NCI-H1930 (cell line): ENCODE data around the gene IGSF9.

ENCODE experiments used
- DNase-seq, 2 experiments: peaks; one replicate each; lab custom pipeline; 2025; lab: John Stamatoyannopoulos, UW

Gene IGSF9

DNA sequence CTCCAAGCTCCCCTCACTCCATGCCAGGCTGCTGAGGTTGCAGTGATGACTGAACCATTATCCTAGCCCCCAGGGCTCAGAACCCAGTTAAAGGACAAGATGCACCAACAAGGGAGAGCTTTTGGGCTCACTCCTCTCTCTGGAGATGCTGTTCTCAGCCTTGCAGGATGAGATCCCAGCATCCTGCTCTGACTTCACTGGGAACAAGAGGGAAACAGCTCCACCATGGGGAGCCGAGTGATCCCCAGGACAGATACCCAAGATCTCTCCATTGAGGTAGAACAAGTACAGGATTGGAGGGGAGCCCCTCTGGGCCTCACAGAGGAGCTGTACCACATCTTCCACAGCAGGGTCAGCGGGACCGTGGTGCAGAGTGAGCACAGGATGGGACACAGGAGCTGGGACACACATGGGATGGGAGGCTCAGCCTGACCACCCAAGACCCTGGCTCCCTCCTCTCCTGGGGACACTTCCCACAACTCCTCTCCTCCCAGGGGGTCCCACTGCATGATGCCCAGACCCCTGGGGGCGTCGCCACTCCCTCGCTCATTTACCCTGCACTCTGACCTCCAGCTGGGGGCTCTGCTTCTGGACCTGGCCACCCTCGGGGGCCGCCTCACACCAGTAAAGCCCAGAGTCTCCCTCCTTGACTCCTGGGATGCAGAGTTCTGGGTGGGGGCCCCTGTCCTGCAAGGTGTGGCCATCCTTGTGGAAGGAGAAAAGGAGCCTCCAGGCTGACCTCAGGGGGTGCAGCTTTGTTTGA lies 27.2 kb upstream of the IGSF9 start:
- no peak for DNase-seq

DNA sequence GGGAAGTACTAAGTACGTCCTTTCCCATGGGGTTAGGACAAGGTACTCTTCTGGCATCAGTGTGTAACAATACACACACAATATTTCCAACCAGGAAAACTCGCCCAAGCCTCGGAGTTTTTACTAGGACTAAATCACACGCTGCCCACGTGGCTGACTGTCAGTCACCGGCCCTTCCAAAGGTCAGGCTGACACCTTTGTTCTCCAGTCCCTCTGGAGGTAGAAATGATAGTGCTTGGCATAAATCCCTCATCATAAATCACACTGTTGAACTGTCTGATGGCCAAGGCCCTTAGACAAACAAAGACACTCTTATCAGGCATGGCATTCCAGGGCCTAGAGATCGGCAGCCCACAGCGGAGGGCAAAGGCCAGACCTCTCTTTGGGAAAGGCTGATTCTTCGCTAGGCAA lies 25.5 kb upstream of the IGSF9 start:
- DNase-seq: no peak

DNA sequence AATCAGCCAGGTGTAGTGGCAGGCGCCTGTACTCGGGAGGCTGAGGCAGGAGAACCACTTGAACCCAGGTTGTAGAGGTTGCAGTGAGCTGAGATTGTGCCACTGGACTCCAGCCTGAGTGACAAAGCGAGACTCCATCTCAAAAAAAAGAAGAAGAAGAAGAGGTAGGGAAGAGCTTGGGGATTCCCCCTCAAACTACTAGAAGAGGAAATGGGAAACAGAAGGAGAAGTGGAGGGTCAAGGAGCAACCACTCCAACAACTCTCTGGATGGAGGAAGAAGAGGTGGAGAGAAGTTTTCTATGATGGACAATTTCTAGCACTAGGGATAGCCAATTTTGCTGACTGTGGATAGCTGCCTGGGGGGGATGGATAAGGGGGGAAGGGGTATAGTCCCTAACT lies 23.5 kb upstream of the IGSF9 start:
- DNase-seq: no peak

- DNase-seq: no peak
Measured at GRCh38 chr1:159965263-159965662, 19.9 kb upstream of the IGSF9 start.

- no peak for DNase-seq
Measured at GRCh38 chr1:159964144-159964543, 18.7 kb upstream of the IGSF9 start.

- DNase-seq: no peak
Measured at GRCh38 chr1:159962176-159962575, 16.8 kb upstream of the IGSF9 start.

DNA sequence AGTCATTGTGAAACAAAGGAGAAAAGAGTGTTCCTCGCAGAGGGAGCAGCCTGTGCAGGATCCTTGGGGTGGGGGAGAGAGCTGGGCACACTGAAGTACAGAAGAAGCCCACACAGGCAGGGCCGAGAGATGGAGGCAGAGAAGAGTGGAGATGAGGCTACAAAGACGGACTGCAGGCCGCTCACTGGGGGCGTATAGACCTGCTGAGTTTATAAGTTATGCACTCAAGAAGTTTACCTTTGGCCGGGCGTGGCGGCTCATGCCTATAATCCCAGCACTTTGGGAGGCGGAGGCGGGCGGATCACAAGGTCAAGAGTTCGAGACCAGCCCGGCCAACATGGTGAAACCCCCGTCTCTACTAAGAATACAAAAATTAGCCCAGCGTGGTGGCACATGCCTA lies 16.2 kb upstream of the IGSF9 start:
- no peak for DNase-seq

GRCh38 chr1:159960721-159961381 lies 15.4 kb upstream of the IGSF9 start:
- DNase-seq: no peak

DNA sequence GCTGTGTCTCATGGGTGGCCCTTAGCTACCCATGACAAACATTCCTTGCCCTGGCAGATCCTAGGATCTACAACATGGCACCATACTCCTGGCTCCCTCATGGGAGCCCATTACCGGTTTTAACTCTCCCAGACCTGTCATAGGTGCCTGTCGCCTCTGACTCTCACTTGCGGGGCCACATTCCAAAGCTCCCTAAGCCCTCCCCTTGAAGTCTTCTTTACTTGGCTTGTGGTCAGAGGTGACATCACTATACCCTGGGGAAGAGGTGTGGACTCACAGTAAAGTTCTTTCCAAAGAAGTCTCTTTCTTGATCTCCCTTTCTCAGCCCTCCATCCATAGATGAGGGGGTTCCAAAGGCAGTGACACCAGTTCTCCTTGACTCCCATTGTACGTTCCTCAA lies 14.0 kb upstream of the IGSF9 start:
- no peak for DNase-seq

- no peak for DNase-seq
Measured at GRCh38 chr1:159958719-159959380, 13.4 kb upstream of the IGSF9 start.

- DNase-seq: no peak
Measured at GRCh38 chr1:159957824-159958268, 12.4 kb upstream of the IGSF9 start.

DNA sequence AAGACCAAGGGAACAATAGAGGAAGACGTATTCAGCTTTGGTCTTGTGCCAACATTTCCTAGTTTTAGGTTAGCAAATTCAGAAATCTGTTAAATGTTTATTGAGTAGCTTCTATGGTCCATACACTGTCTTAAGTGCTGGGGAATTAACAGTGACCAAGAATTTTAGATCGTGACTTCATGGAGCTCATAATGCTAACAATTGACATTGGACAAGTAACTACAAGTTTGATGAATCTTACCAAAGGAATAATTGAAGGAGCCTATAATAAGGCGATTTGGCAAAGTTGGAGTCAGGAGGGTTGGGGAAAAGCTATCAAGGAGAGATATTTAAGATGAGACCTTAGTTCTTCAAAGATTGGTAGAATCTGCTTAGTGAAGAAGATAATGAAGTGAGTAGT lies 10.0 kb upstream of the IGSF9 start:
- DNase-seq: no peak

DNA sequence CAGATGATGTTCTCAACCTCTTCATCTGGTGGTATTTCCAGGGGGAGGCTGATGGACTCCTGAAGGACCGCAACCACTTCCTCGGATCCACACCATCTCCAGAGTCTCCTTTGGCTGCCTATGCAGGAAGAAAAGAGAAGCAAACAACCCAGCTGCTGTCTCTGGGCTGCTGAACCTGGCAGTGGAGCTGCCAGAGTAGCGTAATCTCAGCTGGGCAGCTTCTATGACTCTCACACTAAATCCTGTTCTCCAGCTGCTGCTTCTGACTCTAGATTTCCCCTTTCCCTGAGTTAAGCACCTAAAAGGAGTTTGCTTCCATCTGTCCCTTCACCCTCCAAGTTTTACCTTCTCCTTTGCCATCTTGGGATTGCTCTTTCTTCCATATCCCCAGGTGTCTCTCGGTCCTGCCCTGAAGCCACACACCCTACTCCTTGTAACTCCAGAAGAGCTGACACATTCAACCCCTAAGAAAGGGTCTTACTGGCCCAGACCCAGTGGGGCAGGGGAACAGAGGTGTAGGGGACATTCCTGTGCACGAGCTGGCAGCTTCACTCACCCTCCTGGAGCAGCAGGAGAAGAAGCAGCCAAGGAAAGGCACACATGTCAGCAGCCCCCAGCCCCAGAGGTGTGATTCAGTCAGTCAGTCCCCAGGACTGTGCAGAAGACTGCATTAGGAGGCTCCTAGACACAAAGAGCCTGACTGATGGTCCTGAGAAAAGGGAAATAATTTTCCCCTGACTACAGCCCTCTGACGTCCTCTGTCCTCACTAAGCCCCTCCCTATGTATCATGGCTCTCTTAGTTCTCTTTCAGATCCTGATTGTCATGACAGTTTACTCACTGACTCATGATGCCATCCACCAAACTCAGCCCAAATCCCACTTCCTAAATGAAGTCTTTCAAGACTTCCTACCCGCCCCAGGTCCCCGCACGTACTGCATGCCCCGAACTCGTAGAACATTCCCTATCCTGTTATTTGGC lies 8.4 kb upstream of the IGSF9 start, which contains the start of gene SLAMF9:
Gene SLAMF9 (minus strand): TSS at position 702 of the 980 bp plus-strand sequence. CDS start 100 bp downstream, at position 602.
- no peak for DNase-seq

DNA sequence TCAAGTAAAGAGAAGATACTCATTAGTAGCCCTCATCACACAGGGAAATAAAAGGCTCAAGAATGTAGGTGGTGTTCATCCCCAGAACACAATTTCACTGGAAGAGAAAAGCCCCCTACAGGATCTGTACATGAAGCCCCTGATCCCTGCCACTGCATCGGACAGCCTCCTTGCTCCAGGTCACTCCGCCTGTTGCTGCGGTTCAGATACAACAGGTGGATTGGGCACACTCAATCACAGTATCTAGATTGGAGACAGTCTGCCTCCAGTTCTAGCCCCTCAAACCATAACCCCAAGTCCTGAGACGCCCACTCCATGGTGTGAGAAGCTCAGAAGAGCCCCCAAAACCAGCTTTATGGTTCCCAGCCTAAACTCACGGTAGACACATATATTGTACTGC lies 7.5 kb upstream of the IGSF9 start:
- no peak for DNase-seq

DNA sequence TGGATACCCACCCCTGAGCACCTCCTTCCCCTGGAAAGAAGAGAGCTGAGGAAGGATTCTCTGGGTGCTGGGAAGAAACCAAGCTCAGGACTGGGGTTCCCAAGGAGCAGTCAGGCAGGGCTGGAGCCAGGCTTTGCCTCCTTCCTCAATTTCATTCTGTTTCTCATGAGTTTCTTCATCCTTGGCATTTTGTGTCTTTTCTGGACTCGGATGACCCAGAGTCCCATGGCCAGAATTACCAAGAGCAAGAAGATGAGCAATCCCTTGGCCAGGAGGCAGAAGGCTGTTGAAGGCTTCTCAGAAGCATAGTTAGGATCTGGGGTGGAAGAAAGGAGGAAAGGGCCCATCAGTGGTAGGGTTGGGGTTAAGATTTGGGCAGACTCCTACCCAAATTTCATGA lies 6.1 kb upstream of the IGSF9 start:
- no peak for DNase-seq

- DNase-seq: no peak
Measured at GRCh38 chr1:159951016-159951415, 5.6 kb upstream of the IGSF9 start.

DNA sequence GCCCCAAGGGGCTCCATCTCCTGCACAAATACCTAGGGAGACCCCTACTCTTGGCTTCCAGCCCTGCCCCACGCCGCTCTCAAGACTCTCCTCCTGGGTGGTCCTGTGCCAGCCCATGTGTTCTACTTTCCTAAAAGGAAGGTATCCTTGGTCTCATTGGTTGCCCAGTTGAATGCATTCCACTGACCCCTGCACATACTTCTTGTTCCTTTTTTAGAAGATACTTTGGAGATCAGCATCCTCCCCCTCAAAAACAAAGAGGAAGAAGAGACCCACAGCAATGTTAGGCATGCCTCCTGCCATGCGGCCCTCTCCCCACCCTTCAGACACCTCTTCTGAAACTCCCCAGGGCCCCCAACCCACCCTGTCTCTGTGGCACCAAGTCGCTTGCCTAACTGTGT lies 4.6 kb upstream of the IGSF9 start:
- DNase-seq: no peak

- DNase-seq: no peak
Measured at GRCh38 chr1:159949123-159949522, 3.7 kb upstream of the IGSF9 start.

DNA sequence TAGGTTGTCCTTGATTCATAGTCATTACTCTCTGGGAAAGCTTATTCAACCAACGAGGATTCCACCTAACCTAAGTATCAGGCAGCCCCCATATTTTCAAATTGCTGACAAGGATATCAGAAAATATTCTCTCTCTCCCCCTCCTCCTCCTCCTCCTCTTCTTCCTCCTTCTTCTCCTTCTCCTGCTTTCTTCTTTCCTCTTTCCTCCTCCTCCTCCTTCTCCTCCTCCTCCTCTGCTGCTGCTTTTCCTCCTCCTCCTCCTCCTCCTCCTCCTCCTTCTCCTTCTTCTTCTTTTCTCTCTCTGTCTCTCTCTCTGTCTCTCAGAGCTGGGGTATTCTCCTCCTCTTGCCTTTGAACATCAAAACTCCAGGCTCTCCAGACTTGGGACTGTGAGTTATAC lies 2.5 kb upstream of the IGSF9 start:
- DNase-seq: no peak

GRCh38 chr1:159946242-159947187 lies 1.1 kb upstream of the IGSF9 start:
- no peak for DNase-seq
